ENCODE results near the gene PLAA.
A peak's percentile ranks its signal among the peaks of the same experiment; 100 is the strongest.

Gene PLAA

GRCh38 chr9:26928902-26929495 is 18.0 kb downstream of the PLAA start:
- Histone ChIP-seq H2AFZ (ENCODE audit: insufficient read depth, low read length, poor library complexity) (no peak overlapping the region), H4K91ac (ENCODE audit: low read depth, low read length) (no peak overlapping the region), H3K9me3 (ENCODE audit: insufficient read depth, low read depth, low read length) (no peaks in the 10 kb centered on the region), H3K4ac (ENCODE audit: low read depth, low read length) (no peak overlapping the region), H2BK5ac (ENCODE audit: low read depth, low read length, poor library complexity) (no peak overlapping the region), H3K4me1 (ENCODE audit: control insufficient read depth in 1 of 2, insufficient read depth in 2 of 2, low read length in 2 of 2) (no peaks in the 10 kb centered on the region), H3K27ac (ENCODE audit: low read depth, low read length) (no peak overlapping the region), H3K4me3 (ENCODE audit: low read depth, low read length) (no peak overlapping the region), H3K14ac (ENCODE audit: low read length) (no peak overlapping the region), H2BK120ac (ENCODE audit: insufficient read depth, low read length, poor library complexity) (no peak overlapping the region), H3K9ac (ENCODE audit: low read length) (no peak overlapping the region), H3K36me3 (ENCODE audit: control insufficient read depth in 1 of 2, insufficient read depth in 2 of 2, low read length in 2 of 2) (peaks cover 14 to 21% of the 10 kb centered on the region in 2 experiments), H3K4me2 (ENCODE audit: low read length) (no peak overlapping the region), H2AK5ac (ENCODE audit: low read length) (no peak overlapping the region), H3K79me2 (ENCODE audit: control insufficient read depth, insufficient read depth, low read length, poor library complexity) (no peaks in the 10 kb centered on the region), H3K27me3 (ENCODE audit: insufficient read depth, low read length) (no peaks in the 10 kb centered on the region), H2BK12ac (ENCODE audit: low read length) (no peak overlapping the region), H3K79me1 (ENCODE audit: low read length) (no peaks in the 10 kb centered on the region), H3K23ac (ENCODE audit: low read length) (no peak overlapping the region), H4K12ac (ENCODE audit: low read depth, low read length) (no peak overlapping the region), H4K8ac (ENCODE audit: low read depth, low read length) (no peak overlapping the region), H3K18ac (ENCODE audit: low read length) (no peak overlapping the region)
- no CpG with 5 or more reads among the region's 8 CpGs for WGBS (ENCODE audit: extremely low coverage, insufficient coverage, insufficient read length)
- peak; percentile 77 to 84 for DNase-seq

GRCh38 chr9:26925609-26926008 is 21.4 kb downstream of the PLAA start:
- no peaks in the 10 kb centered on the region for H3K27me3 ChIP-seq (ENCODE audit: insufficient read depth, low read length)
- WGBS (ENCODE audit: extremely low coverage, insufficient coverage, insufficient read length): no CpG with 5 or more reads among the region's 4 CpGs
- no peak overlapping the region for H4K12ac ChIP-seq (ENCODE audit: low read depth, low read length)
- no peak overlapping the region for H2AFZ ChIP-seq (ENCODE audit: insufficient read depth, low read length, poor library complexity)
- H3K4me1 ChIP-seq (ENCODE audit: control insufficient read depth in 1 of 2, insufficient read depth in 2 of 2, low read length in 2 of 2): no peaks in the 10 kb centered on the region
- no peak overlapping the region for H3K4ac ChIP-seq (ENCODE audit: low read depth, low read length)
- H3K23ac ChIP-seq (ENCODE audit: low read length): no peak overlapping the region
- H3K4me3 ChIP-seq (ENCODE audit: low read depth, low read length): no peak overlapping the region
- H2AK5ac ChIP-seq (ENCODE audit: low read length): no peak overlapping the region
- H4K91ac ChIP-seq (ENCODE audit: low read depth, low read length): no peak overlapping the region
- no peak overlapping the region for H3K27ac ChIP-seq (ENCODE audit: low read depth, low read length)
- H3K36me3 ChIP-seq (ENCODE audit: control insufficient read depth in 1 of 2, insufficient read depth in 2 of 2, low read length in 2 of 2): peaks cover 21 to 23% of the 10 kb centered on the region in 2 experiments
- H3K14ac ChIP-seq (ENCODE audit: low read length): no peak overlapping the region
- no peak overlapping the region for H2BK120ac ChIP-seq (ENCODE audit: insufficient read depth, low read length, poor library complexity)
- no peak overlapping the region for H3K4me2 ChIP-seq (ENCODE audit: low read length)
- H4K8ac ChIP-seq (ENCODE audit: low read depth, low read length): no peak overlapping the region
- H2BK5ac ChIP-seq (ENCODE audit: low read depth, low read length, poor library complexity): no peak overlapping the region
- DNase-seq: no peak
- H3K9ac ChIP-seq (ENCODE audit: low read length): no peak overlapping the region
- no peak overlapping the region for H2BK12ac ChIP-seq (ENCODE audit: low read length)
- H3K79me2 ChIP-seq (ENCODE audit: control insufficient read depth, insufficient read depth, low read length, poor library complexity): no peaks in the 10 kb centered on the region
- no peaks in the 10 kb centered on the region for H3K9me3 ChIP-seq (ENCODE audit: insufficient read depth, low read depth, low read length)
- H3K18ac ChIP-seq (ENCODE audit: low read length): no peak overlapping the region
- no peaks in the 10 kb centered on the region for H3K79me1 ChIP-seq (ENCODE audit: low read length)

- Histone ChIP-seq H3K9me3 (ENCODE audit: insufficient read depth, low read depth, low read length) (no peaks in the 10 kb centered on the region), H4K12ac (ENCODE audit: low read depth, low read length) (no peak overlapping the region), H3K4me3 (ENCODE audit: low read depth, low read length) (no peak overlapping the region), H3K27me3 (ENCODE audit: insufficient read depth, low read length) (no peaks in the 10 kb centered on the region), H2BK12ac (ENCODE audit: low read length) (no peak overlapping the region), H3K14ac (ENCODE audit: low read length) (no peak overlapping the region), H4K8ac (ENCODE audit: low read depth, low read length) (no peak overlapping the region), H3K4me2 (ENCODE audit: low read length) (no peak overlapping the region), H3K9ac (ENCODE audit: low read length) (no peak overlapping the region), H3K4me1 (ENCODE audit: control insufficient read depth in 1 of 2, insufficient read depth in 2 of 2, low read length in 2 of 2) (no peaks in the 10 kb centered on the region), H3K79me2 (ENCODE audit: control insufficient read depth, insufficient read depth, low read length, poor library complexity) (no peaks in the 10 kb centered on the region), H3K4ac (ENCODE audit: low read depth, low read length) (no peak overlapping the region), H2BK120ac (ENCODE audit: insufficient read depth, low read length, poor library complexity) (no peak overlapping the region), H4K91ac (ENCODE audit: low read depth, low read length) (no peak overlapping the region), H3K79me1 (ENCODE audit: low read length) (no peaks in the 10 kb centered on the region), H2AK5ac (ENCODE audit: low read length) (no peak overlapping the region), H3K27ac (ENCODE audit: low read depth, low read length) (no peak overlapping the region), H3K23ac (ENCODE audit: low read length) (no peak overlapping the region), H2BK5ac (ENCODE audit: low read depth, low read length, poor library complexity) (no peak overlapping the region), H2AFZ (ENCODE audit: insufficient read depth, low read length, poor library complexity) (no peak overlapping the region), H3K18ac (ENCODE audit: low read length) (no peak overlapping the region), H3K36me3 (ENCODE audit: control insufficient read depth in 1 of 2, insufficient read depth in 2 of 2, low read length in 2 of 2) (peaks cover 11 to 25% of the 10 kb centered on the region in 2 experiments)
- no peak for DNase-seq
- no CpG with 5 or more reads among the region's 1 CpG for WGBS (ENCODE audit: extremely low coverage, insufficient coverage, insufficient read length)
Measured at GRCh38 chr9:26919698-26920097, 27.3 kb downstream of the PLAA start.

GRCh38 chr9:26913138-26913668 is 33.8 kb downstream of the PLAA start:
- H3K18ac ChIP-seq (ENCODE audit: low read length): no peak overlapping the region
- H3K27me3 ChIP-seq (ENCODE audit: insufficient read depth, low read length): no peaks in the 10 kb centered on the region
- no peak overlapping the region for H3K4me2 ChIP-seq (ENCODE audit: low read length)
- no CpG with 5 or more reads among the region's 2 CpGs for WGBS (ENCODE audit: extremely low coverage, insufficient coverage, insufficient read length)
- no peak overlapping the region for H3K23ac ChIP-seq (ENCODE audit: low read length)
- no peak overlapping the region for H3K27ac ChIP-seq (ENCODE audit: low read depth, low read length)
- no peaks in the 10 kb centered on the region for H3K4me1 ChIP-seq (ENCODE audit: control insufficient read depth in 1 of 2, insufficient read depth in 2 of 2, low read length in 2 of 2)
- no peak overlapping the region for H2BK12ac ChIP-seq (ENCODE audit: low read length)
- H3K9ac ChIP-seq (ENCODE audit: low read length): no peak overlapping the region
- H3K79me2 ChIP-seq (ENCODE audit: control insufficient read depth, insufficient read depth, low read length, poor library complexity): no peaks in the 10 kb centered on the region
- no peak overlapping the region for H2BK120ac ChIP-seq (ENCODE audit: insufficient read depth, low read length, poor library complexity)
- H4K91ac ChIP-seq (ENCODE audit: low read depth, low read length): no peak overlapping the region
- H3K4ac ChIP-seq (ENCODE audit: low read depth, low read length): no peak overlapping the region
- H2BK5ac ChIP-seq (ENCODE audit: low read depth, low read length, poor library complexity): no peak overlapping the region
- no peak overlapping the region for H3K4me3 ChIP-seq (ENCODE audit: low read depth, low read length)
- H3K14ac ChIP-seq (ENCODE audit: low read length): no peak overlapping the region
- peaks cover 15% of the 10 kb centered on the region in 2 experiments for H3K36me3 ChIP-seq (ENCODE audit: control insufficient read depth in 1 of 2, insufficient read depth in 2 of 2, low read length in 2 of 2)
- no peak overlapping the region for H2AK5ac ChIP-seq (ENCODE audit: low read length)
- no peak overlapping the region for H4K12ac ChIP-seq (ENCODE audit: low read depth, low read length)
- H3K9me3 ChIP-seq (ENCODE audit: insufficient read depth, low read depth, low read length): no peaks in the 10 kb centered on the region
- no peak overlapping the region for H2AFZ ChIP-seq (ENCODE audit: insufficient read depth, low read length, poor library complexity)
- DNase-seq: no peak
- H4K8ac ChIP-seq (ENCODE audit: low read depth, low read length): no peak overlapping the region
- H3K79me1 ChIP-seq (ENCODE audit: low read length): no peaks in the 10 kb centered on the region
